HFF-Myc (cell line): ENCODE data around the gene USP35.

ENCODE experiments used
- DNase-seq: peaks from one replicate; pipeline ENCODE4 v3.0.0-alpha.2; 2011; ENCODE audit warnings: low read depth; ENCODE audit errors: extremely low read depth
- H3K4me3 ChIP-seq: replicated peaks from 2 replicates; pipeline ENCODE4 v1.5.1; 2011; ENCODE audit warnings: low read depth, mild to moderate bottlenecking, control low read depth, low read length
- CTCF ChIP-seq: IDR thresholded peaks from 2 replicates; pipeline ENCODE4 v1.5.1; 2012; ENCODE audit warnings: mild to moderate bottlenecking, low read depth, low read length, control low read depth; ENCODE audit errors: missing control alignments

The USP35 gene

GRCh38 chr11:78196661-78197091, 8.0 kb downstream of the USP35 start:
- no peak overlapping the region for H3K4me3 ChIP-seq
- no peak for TF ChIP-seq CTCF
- DNase-seq: no peak

GRCh38 chr11:78197816-78198215, 9.1 kb downstream of the USP35 start:
- no peak for TF ChIP-seq CTCF

GRCh38 chr11:78199015-78199652, 10.4 kb downstream of the USP35 start:
- no peak for TF ChIP-seq CTCF
- no peak overlapping the region for H3K4me3 ChIP-seq
- DNase-seq: no peak

More at GRCh38 chr11:78197816-78198215, 9.1 kb downstream of the USP35 start:
- no peak for DNase-seq
- H3K4me3 ChIP-seq: no peak overlapping the region

DNA sequence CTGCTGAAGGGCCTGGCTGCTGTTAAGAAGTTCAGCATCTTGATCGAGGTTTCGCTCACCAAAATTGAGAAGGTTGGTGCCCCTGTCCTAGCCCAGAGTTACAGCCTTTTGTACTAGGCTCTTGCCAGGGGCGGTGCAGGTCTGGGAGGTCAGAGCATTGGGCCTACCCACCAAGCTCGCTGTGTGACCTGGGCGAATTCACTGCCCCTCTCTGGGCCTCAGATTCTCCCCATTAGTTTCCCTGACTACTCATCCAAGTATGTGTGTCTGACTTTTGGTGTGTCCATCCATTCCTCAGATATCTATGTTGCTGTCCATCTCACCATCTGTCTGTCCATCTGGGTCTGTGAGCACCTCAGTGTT, 10.9 kb downstream of the USP35 start:
- no peak for TF ChIP-seq CTCF
- DNase-seq: no peak
- H3K4me3 ChIP-seq: no peak overlapping the region

- TF ChIP-seq CTCF: no peak
- no peak for DNase-seq
- H3K4me3 ChIP-seq: no peak overlapping the region
Observed at GRCh38 chr11:78200061-78200460, 11.3 kb downstream of the USP35 start.

DNA sequence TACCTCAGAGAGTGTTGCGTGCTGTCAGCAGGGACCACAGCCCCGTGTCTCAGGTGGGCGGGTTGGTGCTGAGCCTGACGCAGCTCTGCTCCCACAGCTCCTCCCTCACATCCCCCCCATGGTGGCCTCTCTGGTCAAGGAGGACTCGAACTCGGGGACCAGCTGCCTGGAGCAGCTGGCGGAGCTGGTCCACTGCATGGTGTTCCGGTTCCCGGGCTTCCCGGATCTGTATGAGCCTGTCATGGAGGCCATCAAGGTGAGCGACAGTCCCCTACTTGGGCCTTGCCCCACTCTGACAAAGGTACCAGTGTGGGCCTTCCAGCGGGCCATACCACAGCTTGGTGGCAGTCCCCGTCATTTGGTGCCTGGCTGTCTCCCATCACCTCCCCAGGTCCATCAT, 11.8 kb downstream of the USP35 start:
- H3K4me3 ChIP-seq: no peak overlapping the region
- no peak for TF ChIP-seq CTCF
- no peak for DNase-seq
